ENCODE measurements around the gene SEM1.
"Not testable (repeated sequence)": the region's sequence is repeated elsewhere in the genome, so short reads cannot be mapped to it uniquely, and the experiment has no call there.

SEM1 gene

DNA sequence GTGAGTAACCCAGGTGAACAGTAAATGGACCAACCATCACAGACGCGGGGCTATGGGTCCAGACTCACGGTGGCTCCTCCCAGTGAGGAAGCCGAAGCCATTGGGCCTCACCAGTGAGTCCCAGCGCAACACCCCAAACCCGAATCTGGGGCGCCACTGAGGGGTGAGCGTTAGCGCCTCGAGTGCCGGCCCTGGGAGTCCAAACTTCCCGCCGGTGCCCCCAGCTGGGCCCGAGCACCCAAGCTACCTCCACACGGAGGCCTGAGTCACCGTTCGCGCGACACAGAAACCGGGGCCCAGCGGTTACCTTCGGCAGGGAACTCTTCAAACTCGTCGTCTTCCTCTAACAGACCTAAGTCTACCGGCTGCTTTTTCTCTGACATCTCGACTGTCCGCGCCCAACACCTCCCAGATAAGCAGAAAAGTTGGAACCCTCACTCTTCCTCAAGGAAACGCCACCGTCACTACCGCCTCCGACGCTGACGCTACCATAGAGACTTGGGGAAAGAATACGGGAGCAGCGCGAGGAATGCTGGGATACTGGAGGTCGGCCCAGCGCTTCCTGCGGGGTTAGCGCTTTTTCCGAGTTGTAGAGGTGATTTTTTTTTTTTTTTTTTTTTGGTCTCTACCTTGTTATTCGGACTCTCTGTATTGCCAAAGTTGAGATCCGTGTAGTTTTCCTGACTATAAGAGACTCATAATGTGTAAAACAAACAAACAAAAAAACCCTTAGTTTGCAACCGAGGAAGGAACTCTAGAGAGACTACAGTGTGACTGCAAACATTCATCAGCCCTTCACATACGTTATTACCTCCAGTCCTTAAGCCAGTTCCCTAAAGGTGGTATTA, at the start of gene SEM1:
TSS of gene SEM1 (minus strand) at position 466 of the 848 bp plus-strand sequence. CDS start at position 383, 83 bp downstream.
- peak; percentile 72 for DNase-seq

- not testable (repeated sequence) for DNase-seq
These were observed 48.2 kb upstream of the SEM1 start for GRCh38 chr7:96757880-96758279.

DNA sequence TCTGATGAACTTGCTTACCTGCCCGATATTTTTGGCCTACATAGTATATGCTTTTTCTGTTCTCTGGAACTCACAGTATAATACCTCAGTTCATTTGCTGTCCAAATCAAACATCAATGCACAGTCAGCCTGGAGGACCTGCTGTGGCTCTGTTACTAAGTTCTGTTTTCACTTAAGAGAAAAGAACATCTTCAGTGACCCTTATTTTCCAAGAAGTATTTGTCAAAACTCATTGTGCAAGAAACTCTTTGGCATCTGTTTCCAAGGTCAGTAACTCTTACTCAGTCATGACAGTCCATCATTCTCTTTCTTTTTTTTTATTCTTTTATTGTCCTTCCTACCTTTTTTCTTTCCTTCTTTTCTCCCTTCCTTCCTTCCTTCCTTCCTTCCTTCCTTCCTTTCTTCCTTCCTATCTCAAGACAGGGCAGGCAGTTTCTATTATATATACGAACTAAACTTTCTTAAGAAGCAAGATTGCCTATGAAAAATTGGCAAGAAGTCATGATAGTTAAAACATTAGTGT, 37.8 kb upstream of the SEM1 start:
- no peak for DNase-seq

GRCh38 chr7:96740130-96740529, 30.5 kb upstream of the SEM1 start:
- no peak for DNase-seq

GRCh38 chr7:96739609-96740008, 30.0 kb upstream of the SEM1 start:
- no peak for DNase-seq

- no peak for DNase-seq
These were observed 29.5 kb upstream of the SEM1 start for GRCh38 chr7:96739167-96739566.

GRCh38 chr7:96738705-96739104, 29.1 kb upstream of the SEM1 start:
- DNase-seq = no peak

GRCh38 chr7:96737545-96738050, 28.0 kb upstream of the SEM1 start:
- DNase-seq = no peak

GRCh38 chr7:96734343-96734742, 24.7 kb upstream of the SEM1 start:
- no peak for DNase-seq

DNA sequence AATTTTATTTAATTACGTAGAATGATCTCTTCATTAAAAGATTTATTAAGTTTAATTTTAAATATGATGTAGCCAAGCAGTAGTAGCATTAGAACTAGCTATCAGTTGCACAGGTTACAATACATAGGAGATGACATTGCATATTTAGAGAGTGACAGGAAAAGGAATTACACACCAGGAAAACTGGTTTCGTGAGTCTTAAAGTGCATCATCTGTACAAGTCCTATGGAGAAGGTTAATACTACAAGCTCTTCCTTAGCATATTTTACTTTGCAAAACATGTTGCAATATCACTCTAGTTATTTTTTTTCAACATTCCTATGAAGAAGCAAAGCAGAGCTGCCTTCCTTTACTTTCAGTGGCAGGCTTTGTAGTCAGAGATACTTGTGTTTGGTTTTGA, 20.2 kb upstream of the SEM1 start:
- DNase-seq = no peak

DNA sequence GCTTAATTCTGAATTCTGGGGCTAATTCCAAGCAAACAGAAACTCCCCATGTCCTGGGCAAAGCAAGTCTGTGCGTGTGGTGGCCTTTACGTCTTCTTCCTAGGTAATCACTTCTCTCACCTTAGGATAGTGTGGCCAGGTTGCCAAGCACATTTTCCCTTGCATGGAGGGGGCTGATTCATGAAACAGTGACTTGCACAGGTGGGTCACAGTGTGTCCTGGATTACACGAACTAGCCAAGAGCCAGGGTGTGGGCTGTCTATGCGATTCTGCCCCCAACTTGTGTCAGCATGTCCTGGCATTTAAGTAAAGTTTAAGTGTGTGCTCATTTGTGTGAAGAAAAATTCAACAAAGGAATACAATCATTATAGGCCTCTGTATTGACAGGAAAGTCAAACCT, 18.5 kb upstream of the SEM1 start:
- DNase-seq = no peak

- no peak for DNase-seq
These were observed 18.0 kb upstream of the SEM1 start for GRCh38 chr7:96727534-96728088.

- no peak for DNase-seq
These were observed 14.0 kb upstream of the SEM1 start for GRCh38 chr7:96723622-96724021.

- DNase-seq = not testable (repeated sequence)
These were observed 13.3 kb upstream of the SEM1 start for GRCh38 chr7:96722928-96723327.

DNA sequence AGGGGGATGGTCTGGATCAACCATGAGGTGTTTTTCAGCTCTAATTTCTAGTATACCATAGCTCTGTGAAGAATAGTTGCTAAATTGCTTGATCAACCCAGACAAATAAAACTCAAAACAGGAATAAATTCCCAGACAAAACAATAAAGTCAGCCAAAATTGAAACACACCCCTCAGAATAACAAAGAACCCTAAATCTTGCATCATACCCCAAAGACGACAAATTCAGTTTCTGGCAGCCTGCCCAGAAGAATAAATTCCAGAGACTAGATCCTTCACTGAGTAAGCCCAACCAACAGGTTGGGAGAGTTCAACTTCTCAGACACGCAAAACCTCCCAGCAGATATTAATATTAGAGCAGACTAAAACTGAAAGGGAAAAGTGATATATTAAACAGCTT, 11.2 kb upstream of the SEM1 start:
- DNase-seq = no peak

- DNase-seq = no peak
These were observed 9.5 kb upstream of the SEM1 start for GRCh38 chr7:96719164-96719563.

- no peak for DNase-seq
These were observed 8.7 kb upstream of the SEM1 start for GRCh38 chr7:96718107-96719003.

GRCh38 chr7:96713037-96713436, 3.4 kb upstream of the SEM1 start:
- DNase-seq = no peak

- no peak for DNase-seq
These were observed 898 bp upstream of the SEM1 start for GRCh38 chr7:96710544-96710943.

DNA sequence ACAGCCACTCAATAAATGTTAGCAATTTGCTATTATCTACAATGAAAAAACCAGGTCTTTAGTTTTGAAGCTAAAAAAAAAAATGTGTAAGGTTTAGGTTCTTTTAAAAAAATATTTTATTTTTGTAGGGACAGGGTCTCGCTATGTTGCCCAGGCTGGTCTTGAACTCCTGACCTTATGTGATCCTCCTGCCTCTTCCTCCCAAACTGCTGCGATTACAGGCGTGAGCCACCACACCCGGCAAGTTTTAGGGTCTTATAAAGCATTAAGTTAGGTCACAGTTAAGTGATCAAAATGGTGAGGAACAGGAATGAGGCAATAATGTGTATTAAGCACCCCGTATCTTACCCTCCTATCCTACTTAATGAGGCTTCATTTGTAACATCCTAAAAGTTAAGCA, 774 bp downstream of the SEM1 start:
- no peak for DNase-seq

GRCh38 chr7:96707901-96708774, 1.5 kb downstream of the SEM1 start:
- no peak for DNase-seq

- DNase-seq = no peak
These were observed 8.4 kb downstream of the SEM1 start for GRCh38 chr7:96701258-96701657.
